ENCODE measurements around the gene RNF123. TPM values are rescaled to one million over a fixed set of nuclear protein-coding genes. Genes with fewer than 3 reads are reported as not detected.
"Not testable (repeated sequence)": the region's sequence is repeated elsewhere in the genome, so short reads cannot be mapped to it uniquely, and the experiment has no call there.

RNF123 gene
- total RNA-seq, 2 experiments from 2014 or later: 22.0 to 31.7 TPM

DNA sequence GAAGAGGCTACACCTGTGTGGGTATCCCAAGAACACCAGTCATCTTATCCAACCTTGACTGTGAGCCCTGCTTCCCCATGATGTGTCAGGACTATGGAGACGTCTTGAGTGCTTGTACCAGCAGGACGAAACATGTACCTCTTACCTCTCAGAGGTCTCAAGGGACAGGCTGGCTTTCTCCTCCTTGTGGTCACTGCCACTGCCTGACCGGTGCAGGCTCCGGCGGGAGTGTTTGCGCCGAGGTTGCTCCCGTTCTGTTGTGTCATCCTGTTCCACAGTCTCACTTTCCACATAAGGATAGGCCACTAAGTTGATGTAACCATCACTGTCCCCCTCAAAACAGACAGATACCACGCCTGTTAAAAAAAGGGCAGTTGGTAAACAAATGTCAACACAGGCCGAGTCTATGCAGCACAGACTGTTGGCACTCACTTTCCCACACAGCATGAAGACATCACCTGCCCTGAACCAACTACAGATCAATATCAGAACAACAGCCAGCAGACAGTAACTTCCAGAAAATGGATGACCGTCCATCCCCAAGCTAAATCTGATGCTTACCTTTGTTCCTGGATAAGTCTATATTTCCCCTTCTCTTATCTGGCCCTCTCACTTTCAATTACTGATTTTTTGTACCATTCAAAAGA, 48.8 kb downstream of the RNF123 start:
- Mint-ChIP-seq H3K4me1 (ENCODE audit: low read depth) (peaks cover 4% of the 10 kb centered on the region), H3K36me3 (ENCODE audit: low read depth) (peaks cover 22% of the 10 kb centered on the region), H3K4me3 (no peak overlapping the region), H3K27ac (peak overlapping the region; percentile 54), H3K9me3 (no peaks in the 10 kb centered on the region), H3K27me3 (no peaks in the 10 kb centered on the region)
- ChIA-PET CTCF (no interaction called here), POLR2A (no interaction called here)
- ATAC-seq: no peak
- TF ChIP-seq, protein P1, sequence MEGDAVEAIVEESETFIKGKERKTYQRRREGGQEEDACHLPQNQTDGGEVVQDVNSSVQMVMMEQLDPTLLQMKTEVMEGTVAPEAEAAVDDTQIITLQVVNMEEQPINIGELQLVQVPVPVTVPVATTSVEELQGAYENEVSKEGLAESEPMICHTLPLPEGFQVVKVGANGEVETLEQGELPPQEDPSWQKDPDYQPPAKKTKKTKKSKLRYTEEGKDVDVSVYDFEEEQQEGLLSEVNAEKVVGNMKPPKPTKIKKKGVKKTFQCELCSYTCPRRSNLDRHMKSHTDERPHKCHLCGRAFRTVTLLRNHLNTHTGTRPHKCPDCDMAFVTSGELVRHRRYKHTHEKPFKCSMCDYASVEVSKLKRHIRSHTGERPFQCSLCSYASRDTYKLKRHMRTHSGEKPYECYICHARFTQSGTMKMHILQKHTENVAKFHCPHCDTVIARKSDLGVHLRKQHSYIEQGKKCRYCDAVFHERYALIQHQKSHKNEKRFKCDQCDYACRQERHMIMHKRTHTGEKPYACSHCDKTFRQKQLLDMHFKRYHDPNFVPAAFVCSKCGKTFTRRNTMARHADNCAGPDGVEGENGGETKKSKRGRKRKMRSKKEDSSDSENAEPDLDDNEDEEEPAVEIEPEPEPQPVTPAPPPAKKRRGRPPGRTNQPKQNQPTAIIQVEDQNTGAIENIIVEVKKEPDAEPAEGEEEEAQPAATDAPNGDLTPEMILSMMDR (IDR thresholded peaks at IDR 0.05): no peak
- intact Hi-C loops (cut with micrococcal nuclease): no loop called here
- DNase-seq: no peak

DNA sequence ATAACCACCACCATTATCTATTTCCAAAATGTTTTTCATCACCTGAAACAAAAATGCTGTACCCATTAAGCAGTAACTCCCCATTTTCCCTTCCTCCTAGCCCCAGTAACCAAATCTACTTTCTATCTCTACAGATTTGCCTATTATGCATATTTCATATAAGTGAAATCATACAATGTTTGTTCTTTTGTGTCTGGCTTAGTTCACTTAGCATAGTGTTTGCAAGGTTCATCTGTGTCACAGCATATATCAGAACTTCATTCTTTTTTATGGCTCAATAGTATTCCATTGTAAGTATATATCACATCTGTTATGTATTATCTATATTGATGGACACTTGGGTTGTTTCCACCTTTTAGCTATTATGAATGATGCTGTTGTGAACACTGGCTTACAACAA, 51.1 kb downstream of the RNF123 start:
- DNase-seq (no peak), ATAC-seq (no peak)
- POLR2A ChIA-PET: interaction anchor here (0.8 kb wide), 1 partner anchor 563 kb away, joined by 3 read pairs; no protein-coding TSS in a partner anchor
- Mint-ChIP-seq H3K9me3 (no peaks in the 10 kb centered on the region), H3K4me1 (ENCODE audit: low read depth) (peaks cover 6% of the 10 kb centered on the region), H3K4me3 (no peak overlapping the region), H3K36me3 (ENCODE audit: low read depth) (peaks cover 21% of the 10 kb centered on the region), H3K27me3 (no peaks in the 10 kb centered on the region), H3K27ac (no peak overlapping the region)
- TF ChIP-seq, protein P1 (IDR thresholded peaks at IDR 0.05): no peak
- intact Hi-C loops (cut with micrococcal nuclease): no loop called here
- CTCF ChIA-PET: no interaction called here

DNA sequence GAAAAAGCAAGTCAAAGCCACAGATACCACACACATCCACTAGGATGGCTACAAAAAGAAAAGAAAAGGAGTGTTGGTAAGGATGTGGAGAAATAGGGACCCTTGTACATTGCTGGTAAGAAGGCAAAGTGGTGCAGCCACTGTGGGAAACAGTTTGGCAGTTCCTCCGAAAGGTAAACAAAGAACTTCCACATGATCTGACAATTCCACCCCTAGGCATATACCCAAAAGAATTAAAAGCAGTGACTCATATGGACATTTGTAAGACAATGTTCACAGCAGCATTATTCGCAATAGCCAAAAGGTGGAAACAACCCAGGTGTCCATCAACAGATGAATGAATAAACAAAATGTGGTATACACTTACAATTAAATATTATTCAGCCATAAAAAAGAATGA, 56.6 kb downstream of the RNF123 start:
- DNase-seq (no peak), ATAC-seq (no peak)
- TF ChIP-seq, protein P1 (IDR thresholded peaks at IDR 0.05): no peak
- ChIA-PET POLR2A (no interaction called here), CTCF (interaction anchor here (0.9 kb wide), 1 partner anchor 57 kb away, joined by 3 read pairs; the partner anchor contains the start of gene INKA1)
- H3K27me3 Mint-ChIP-seq: no peaks in the 10 kb centered on the region
- no peak overlapping the region for H3K27ac Mint-ChIP-seq
- H3K4me1 Mint-ChIP-seq (ENCODE audit: low read depth): peaks cover 6% of the 10 kb centered on the region
- intact Hi-C loops (cut with micrococcal nuclease): no loop called here
- H3K4me3 Mint-ChIP-seq: no peak overlapping the region
- H3K9me3 Mint-ChIP-seq: no peaks in the 10 kb centered on the region
- H3K36me3 Mint-ChIP-seq (ENCODE audit: low read depth): peaks cover 8% of the 10 kb centered on the region

DNA sequence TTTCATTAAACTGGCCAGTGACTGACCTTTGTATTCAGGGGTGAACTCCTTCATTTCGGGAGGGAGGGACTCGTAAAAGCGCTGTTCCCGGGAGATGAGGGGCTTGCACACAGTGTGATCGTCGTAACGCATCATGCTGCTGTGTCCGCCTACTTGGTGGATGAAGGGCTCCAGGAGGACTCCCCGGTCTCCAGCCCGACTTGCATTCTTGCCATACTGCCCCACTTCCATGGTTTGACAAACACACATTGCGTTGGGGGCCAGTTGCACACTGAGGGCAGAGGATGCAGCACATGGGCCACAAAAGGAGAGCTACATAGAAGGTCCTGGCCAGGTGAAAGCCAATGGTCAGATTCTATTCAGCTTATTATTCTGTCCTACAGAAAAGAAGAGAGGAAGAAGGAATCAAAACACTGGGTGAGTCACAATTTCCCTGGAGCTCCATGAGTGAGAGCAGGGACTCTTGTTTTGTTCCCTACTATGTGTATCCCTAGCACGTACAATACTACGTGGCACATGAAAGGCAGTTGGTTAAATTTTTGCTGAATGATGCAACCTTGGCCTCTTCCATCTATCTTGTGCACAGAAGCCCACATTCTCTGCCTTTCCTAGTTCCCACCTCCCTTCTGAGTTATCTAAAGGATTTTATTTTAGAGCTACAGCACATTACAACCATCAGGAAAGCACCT, 58.6 kb downstream of the RNF123 start:
- ATAC-seq: no peak
- TF ChIP-seq, protein P1 (IDR thresholded peaks at IDR 0.05): no peak
- CTCF ChIA-PET: interaction anchor here (0.9 to 1.6 kb wide), 4 partner anchors 29 to 92 kb away, joined by 3 to 4 read pairs (median 3); no protein-coding TSS in a partner anchor
- Mint-ChIP-seq H3K4me3 (no peak overlapping the region), H3K27me3 (no peaks in the 10 kb centered on the region), H3K36me3 (ENCODE audit: low read depth) (peaks cover 8% of the 10 kb centered on the region), H3K9me3 (no peaks in the 10 kb centered on the region), H3K4me1 (ENCODE audit: low read depth) (peaks cover 6% of the 10 kb centered on the region), H3K27ac (no peak overlapping the region)
- POLR2A ChIA-PET: interaction anchor here (0.6 kb wide), 1 partner anchor 183 kb away, joined by 3 read pairs; no protein-coding TSS in a partner anchor
- DNase-seq: no peak
- intact Hi-C loops (cut with micrococcal nuclease): no loop called here

DNA sequence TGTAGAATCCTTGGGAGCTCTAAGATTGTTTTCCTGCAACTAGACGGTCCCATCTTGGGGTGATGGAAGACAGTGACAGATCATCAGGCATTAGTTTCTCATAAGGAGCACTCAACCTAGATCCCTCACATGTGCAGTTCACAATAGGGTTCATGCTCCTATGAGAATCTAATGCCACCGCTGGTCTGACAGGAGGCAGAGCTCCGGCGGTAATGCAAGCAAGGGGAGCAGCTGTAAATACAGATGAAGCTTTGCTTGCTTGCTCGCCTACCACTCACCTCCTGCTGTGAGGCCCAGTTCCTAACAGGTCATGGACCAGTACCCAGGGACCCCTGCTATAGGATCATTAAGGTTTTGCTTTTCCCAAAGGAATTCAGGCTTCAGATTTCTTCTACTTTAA, 59.5 kb downstream of the RNF123 start:
- POLR2A ChIA-PET: interaction anchor here (0.6 kb wide), 1 partner anchor 184 kb away, joined by 3 read pairs; no protein-coding TSS in a partner anchor
- CTCF ChIA-PET: interaction anchor here (0.8 to 1.6 kb wide), 4 partner anchors 30 to 54 kb away, joined by 3 to 4 read pairs (median 3); no protein-coding TSS in a partner anchor
- DNase-seq; H3K27ac Mint-ChIP-seq; intact Hi-C loops (cut with micrococcal nuclease); ATAC-seq; H3K4me3 Mint-ChIP-seq; H3K9me3 Mint-ChIP-seq; H3K27me3 Mint-ChIP-seq: not testable (repeated sequence)
- Mint-ChIP-seq H3K36me3 (ENCODE audit: low read depth) (peaks cover 12% of the 10 kb centered on the region), H3K4me1 (ENCODE audit: low read depth) (peaks cover 12% of the 10 kb centered on the region)

Measured in activated CD8-positive, alpha-beta T cell treated with anti-CD3 and anti-CD28 coated beads for 36 hours (primary cell).